CD14-positive monocyte (primary cell): ENCODE results near the gene CD46. TPM values are rescaled to one million over a fixed set of nuclear protein-coding genes. Genes with fewer than 3 reads are reported as not detected.

Experiments used
- DNase-seq, 3 donors: peaks; one replicate each; pipeline ENCODE4 v3.0.0-alpha.2; 2011 to 2022
- H2AFZ ChIP-seq: 2 replicates; pipeline ENCODE4 v1.6.0; 2012; ENCODE audit warnings: mild to moderate bottlenecking, low read depth, low read length, inconsistent platforms; ENCODE audit not compliant: insufficient read depth, poor library complexity, severe bottlenecking
- H3K27ac ChIP-seq, 2 donors: 1 replicate in 1 of 2; 2 replicates in 1 of 2; pipeline ENCODE4 v1.5.1; 2012 to 2013; ENCODE audit warnings: low read length in 2 of 2, control low read depth in 1 of 2, inconsistent platforms in 1 of 2, low read depth in 1 of 2, mild to moderate bottlenecking in 1 of 2
- H3K27me3 ChIP-seq, 2 donors: one replicate each; pipeline versions ENCODE4 v1.6.0 to v1.6.1; 2011 to 2013; ENCODE audit warnings: low read length in 2 of 2; ENCODE audit not compliant: control insufficient read depth in 2 of 2, insufficient read depth in 2 of 2
- H3K36me3 ChIP-seq, 2 donors: replicated peaks in 1 of 2; 1 replicate in 1 of 2; 2 replicates in 1 of 2; pipeline versions ENCODE4 v1.5.1 to v1.6.1; 2012 to 2013; ENCODE audit warnings: low read length in 2 of 2, control low read depth in 1 of 2, inconsistent platforms in 1 of 2, mild to moderate bottlenecking in 1 of 2; ENCODE audit not compliant: insufficient read depth in 2 of 2, control insufficient read depth in 1 of 2
- H3K4me1 ChIP-seq, 2 donors: 1 replicate in 1 of 2; 2 replicates in 1 of 2; pipeline versions ENCODE4 v1.5.1 to v1.6.1; 2012 to 2013; ENCODE audit warnings: low read length in 2 of 2, control low read depth in 1 of 2, inconsistent platforms in 1 of 2, mild to moderate bottlenecking in 1 of 2, moderate library complexity in 1 of 2; ENCODE audit not compliant: insufficient read depth in 2 of 2, control insufficient read depth in 1 of 2
- H3K4me2 ChIP-seq: replicated peaks from 2 replicates; pipeline ENCODE3; 2012; ENCODE audit warnings: low read length, moderate library complexity, mild to moderate bottlenecking; ENCODE audit not compliant: poor library complexity, severe bottlenecking; ENCODE audit errors: extremely low read depth
- H3K4me3 ChIP-seq, 3 experiments: fragments of 200-600 bp in 1 of 3; sonication (generic) in 1 of 3; replicated peaks in 1 of 3; 1 replicate in 2 of 3; 2 replicates in 1 of 3; pipeline ENCODE4 v1.5.1; 2011 to 2013; ENCODE audit warnings: low read length in 3 of 3, mild to moderate bottlenecking in 3 of 3, control low read depth in 2 of 3, low read depth in 2 of 3, inconsistent platforms in 1 of 3, moderate library complexity in 1 of 3
- H3K79me2 ChIP-seq: 2 replicates; pipeline ENCODE4 v1.6.0; 2012; ENCODE audit warnings: mild to moderate bottlenecking, control low read depth, inconsistent platforms, low read length, moderate library complexity; ENCODE audit not compliant: insufficient read depth
- H3K9ac ChIP-seq: 2 replicates; pipeline ENCODE4 v1.6.0; 2017; ENCODE audit warnings: low read length, mild to moderate bottlenecking; ENCODE audit not compliant: insufficient read depth, poor library complexity, severe bottlenecking
- H3K9me3 ChIP-seq, 2 donors: replicated peaks in 1 of 2; 1 replicate in 1 of 2; 2 replicates in 1 of 2; pipeline versions ENCODE4 v1.5.1 to v1.6.1; 2012 to 2013; ENCODE audit warnings: low read length in 2 of 2, control low read depth in 1 of 2; ENCODE audit not compliant: control insufficient read depth in 1 of 2, insufficient read depth in 1 of 2
- H4K20me1 ChIP-seq: 2 replicates; pipeline ENCODE4 v1.6.0; 2012; ENCODE audit warnings: mild to moderate bottlenecking, low read length, control low read depth, moderate library complexity; ENCODE audit not compliant: insufficient read depth
- H3K27ac Mint-ChIP-seq, 7 donors: one replicate each; pipeline ENCODE4 v1.8.0; 2020; ENCODE audit warnings: mild to moderate bottlenecking in 7 of 7, mixed read lengths in 7 of 7, moderate library complexity in 6 of 7, inconsistent platforms in 2 of 7
- H3K27me3 Mint-ChIP-seq, 3 donors: one replicate each; pipeline ENCODE4 v1.8.0; 2021 to 2022; ENCODE audit warnings: low read depth in 3 of 3, mild to moderate bottlenecking in 3 of 3, mixed read lengths in 3 of 3, moderate library complexity in 3 of 3, inconsistent platforms in 1 of 3
- H3K36me3 Mint-ChIP-seq, 2 donors: one replicate each; pipeline ENCODE4 v1.8.0; 2020; ENCODE audit warnings: mixed read lengths in 2 of 2, inconsistent platforms in 1 of 2, mild to moderate bottlenecking in 1 of 2
- H3K4me1 Mint-ChIP-seq: one replicate; pipeline ENCODE4 v1.8.0; 2020; ENCODE audit warnings: mild to moderate bottlenecking, mixed read lengths
- H3K4me3 Mint-ChIP-seq, 2 donors: one replicate each; pipeline ENCODE4 v1.8.0; 2020; ENCODE audit warnings: mild to moderate bottlenecking in 2 of 2, mixed read lengths in 2 of 2, moderate library complexity in 1 of 2
- H3K9me3 Mint-ChIP-seq, 7 donors: one replicate each; pipeline ENCODE4 v1.8.0; 2020 to 2022; ENCODE audit warnings: mixed read lengths in 7 of 7, mild to moderate bottlenecking in 6 of 7, moderate library complexity in 6 of 7, inconsistent platforms in 2 of 7
- WGBS: methylation state at CpG from one replicate; pipeline ENCODE4 v1.1.5; 2013; ENCODE audit warnings: missing lambda C conversion rate; ENCODE audit not compliant: insufficient coverage; 5-methylcytosine and 5-hydroxymethylcytosine counted together
- intact Hi-C, 2 donors: fragments of 100-400 bp; cut with micrococcal nuclease; formaldehyde crosslinking; loops; one replicate each; pipeline versions ENCODE4 v1.15.0 to v1.15.1; 2023
- polyA plus RNA-seq, 3 donors: library from polyadenylated mRNA; depleted of rRNA in 1 of 3; unstranded in 2 of 3; stranded (reverse) in 1 of 3; fragments of 300-500 nt in 2 of 3; fragments of >200 nt in 1 of 3; fragmentation: Illumina TruSeq in 2 of 3; gene quantifications; 1 replicate in 2 of 3; 2 replicates in 1 of 3; pipeline ENCODE4 v1.2.3, GENCODE V29; 2012 to 2021
- TF ChIP-seq, protein P1 (sequence below): fragments of 200-600 bp; IDR thresholded peaks from one replicate; pipeline ENCODE4 v1.8.0; 2022; ENCODE audit warnings: antibody characterized with exemption, mild to moderate bottlenecking

CD46 gene
- polyA plus RNA-seq, 3 donors = 139 to 259 (median 210) TPM

DNA sequence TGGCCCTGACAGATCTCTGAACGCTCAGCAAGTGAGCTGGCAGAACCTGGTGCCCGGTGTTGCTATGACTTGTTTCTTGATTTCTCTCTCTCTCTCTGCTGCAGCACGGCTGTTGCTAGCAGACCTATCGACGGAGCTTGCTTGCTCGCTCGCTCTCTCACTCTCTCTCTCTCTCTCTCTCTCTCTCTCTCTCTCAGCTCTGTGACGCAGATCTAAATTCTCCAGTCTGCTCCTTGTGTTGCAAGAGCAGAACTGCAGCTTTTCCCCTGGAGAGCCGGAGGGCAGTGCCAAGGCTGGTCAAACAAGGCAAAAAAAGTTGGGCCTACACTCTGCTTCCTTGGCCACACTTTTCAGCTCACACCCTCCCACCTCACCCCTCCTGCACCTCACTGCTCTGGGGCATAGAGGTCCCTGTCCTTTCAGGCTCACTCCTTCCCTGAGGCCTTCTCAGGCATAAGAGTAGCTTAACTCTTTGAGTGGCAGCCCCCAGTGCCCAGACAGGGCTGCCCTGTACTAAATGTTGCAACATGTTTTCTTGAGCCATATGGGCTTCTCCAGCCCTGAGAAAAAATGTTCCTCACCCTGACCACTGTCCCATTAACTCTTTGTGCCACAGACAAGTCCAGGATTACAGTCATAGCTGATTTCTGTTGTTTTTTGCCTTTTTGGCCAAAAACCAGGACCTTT lies 72.2 kb downstream of the CD46 start:
- peak overlapping the region; percentile 61 for H3K9ac ChIP-seq
- Mint-ChIP-seq H3K27ac (peak overlapping the region; percentile 96 to 99 (median 99)), H3K9me3 (no peaks in the 10 kb centered on the region), H3K4me3 (peak overlapping the region; percentile 90 to 91), H3K27me3 (peaks cover 0 to 5% (median 3%) of the 10 kb centered on the region in 3 donors), H3K4me1 (peaks cover 79% of the 10 kb centered on the region), H3K36me3 (peaks cover 33 to 47% of the 10 kb centered on the region in 2 donors)
- peak; percentile 93 to 98 (median 95) for DNase-seq
- no peaks in the 10 kb centered on the region for H3K27me3 ChIP-seq
- peaks cover 75% of the 10 kb centered on the region for H3K79me2 ChIP-seq
- no peak overlapping the region for H2AFZ ChIP-seq
- TF ChIP-seq, protein P1, sequence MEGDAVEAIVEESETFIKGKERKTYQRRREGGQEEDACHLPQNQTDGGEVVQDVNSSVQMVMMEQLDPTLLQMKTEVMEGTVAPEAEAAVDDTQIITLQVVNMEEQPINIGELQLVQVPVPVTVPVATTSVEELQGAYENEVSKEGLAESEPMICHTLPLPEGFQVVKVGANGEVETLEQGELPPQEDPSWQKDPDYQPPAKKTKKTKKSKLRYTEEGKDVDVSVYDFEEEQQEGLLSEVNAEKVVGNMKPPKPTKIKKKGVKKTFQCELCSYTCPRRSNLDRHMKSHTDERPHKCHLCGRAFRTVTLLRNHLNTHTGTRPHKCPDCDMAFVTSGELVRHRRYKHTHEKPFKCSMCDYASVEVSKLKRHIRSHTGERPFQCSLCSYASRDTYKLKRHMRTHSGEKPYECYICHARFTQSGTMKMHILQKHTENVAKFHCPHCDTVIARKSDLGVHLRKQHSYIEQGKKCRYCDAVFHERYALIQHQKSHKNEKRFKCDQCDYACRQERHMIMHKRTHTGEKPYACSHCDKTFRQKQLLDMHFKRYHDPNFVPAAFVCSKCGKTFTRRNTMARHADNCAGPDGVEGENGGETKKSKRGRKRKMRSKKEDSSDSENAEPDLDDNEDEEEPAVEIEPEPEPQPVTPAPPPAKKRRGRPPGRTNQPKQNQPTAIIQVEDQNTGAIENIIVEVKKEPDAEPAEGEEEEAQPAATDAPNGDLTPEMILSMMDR = peak; percentile 67
- H3K4me3 ChIP-seq = peak overlapping the region; percentile 67 to 76 (median 71)
- intact Hi-C loops = loop anchor here in 1 of 2 donors (10.0 kb wide), 1 partner anchor 141 kb away; no protein-coding TSS in a partner anchor
- H3K4me2 ChIP-seq = peak overlapping the region; percentile 83
- H3K9me3 ChIP-seq = no peaks in the 10 kb centered on the region
- peaks cover 5 to 22% of the 10 kb centered on the region in 2 donors for H3K36me3 ChIP-seq
- H3K4me1 ChIP-seq = peaks cover 64 to 79% of the 10 kb centered on the region in 2 donors
- H4K20me1 ChIP-seq = peaks cover 32% of the 10 kb centered on the region
- peak overlapping the region; percentile 98 for H3K27ac ChIP-seq
- 0% methylated on average over 9 of the region's 9 CpGs for WGBS

DNA sequence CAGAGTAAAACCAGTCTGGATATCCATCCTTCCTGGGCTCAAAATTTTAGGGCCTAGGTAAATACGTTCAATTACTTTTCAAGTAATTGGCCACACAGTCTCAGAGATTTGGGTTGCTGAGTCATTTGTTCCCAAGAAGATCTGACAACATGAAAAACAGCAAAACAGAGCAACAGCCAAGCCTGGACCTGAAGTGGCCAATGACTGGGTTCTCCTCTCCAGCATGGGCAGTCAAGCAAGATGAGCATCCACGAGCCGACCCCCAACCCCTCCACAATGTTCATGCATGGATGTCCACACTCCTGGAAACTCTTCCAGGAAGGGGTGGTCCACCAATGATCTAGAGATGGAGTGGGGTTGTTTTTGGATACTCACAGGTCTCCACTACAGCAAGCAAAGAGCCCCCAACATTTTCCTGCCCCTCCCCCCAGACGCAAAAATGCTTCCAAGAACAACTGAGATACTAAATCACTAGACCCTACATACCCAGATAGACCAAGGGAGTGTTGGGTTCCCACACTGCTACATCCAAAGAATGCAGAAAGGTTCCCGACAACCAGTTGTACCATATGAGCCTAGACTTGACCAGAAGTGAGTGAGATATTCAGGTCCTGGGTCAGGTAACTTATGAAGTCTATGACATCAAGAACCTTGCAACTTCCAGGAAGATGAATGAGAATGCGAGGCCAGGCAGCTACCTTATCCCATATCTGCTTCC lies 73.0 kb downstream of the CD46 start:
- Mint-ChIP-seq H3K27ac (peak overlapping the region; percentile 96 to 99 (median 99)), H3K9me3 (no peaks in the 10 kb centered on the region), H3K4me3 (peak overlapping the region; percentile 46 to 72), H3K36me3 (peaks cover 27 to 42% of the 10 kb centered on the region in 2 donors), H3K4me1 (peaks cover 81% of the 10 kb centered on the region), H3K27me3 (peaks cover 0 to 5% (median 3%) of the 10 kb centered on the region in 3 donors)
- Histone ChIP-seq H3K4me3 (peak overlapping the region in 1 of 3 experiments; percentile 76), H3K4me2 (peak overlapping the region; percentile 83), H3K27me3 (no peaks in the 10 kb centered on the region), H3K36me3 (peaks cover 0 to 14% of the 10 kb centered on the region in 2 donors), H2AFZ (no peak overlapping the region), H3K27ac (peak overlapping the region; percentile 98), H3K9me3 (no peaks in the 10 kb centered on the region), H3K4me1 (peaks cover 68 to 86% of the 10 kb centered on the region in 2 donors), H3K9ac (peak overlapping the region; percentile 61), H4K20me1 (peaks cover 28% of the 10 kb centered on the region), H3K79me2 (peaks cover 75% of the 10 kb centered on the region)
- intact Hi-C loops = loop anchor here (5.0 to 10.0 kb wide), 2 partner anchors 137 to 140 kb away; no protein-coding TSS in a partner anchor
- WGBS = 87% methylated on average over 2 of the region's 6 CpGs
- peak in 1 of 3 donors; percentile 59 for DNase-seq
- TF ChIP-seq, protein P1 = no peak
